Pancreas (tissue), 10 donors: ENCODE data around the gene PTBP3. TPM values are rescaled to one million over a fixed set of nuclear protein-coding genes. Genes with fewer than 3 reads are reported as not detected.

Experiments used
- ATAC-seq, 4 donors: fragments of 200-7000 bp; cut with Tn5 transposase; one replicate each; pipeline versions ENCODE4 v1.8.0 to v1.9.1; 2020; ENCODE audit warnings: mild to moderate bottlenecking in 4 of 4, moderate library complexity in 4 of 4
- DNase-seq, 6 donors: peaks; one replicate each; pipeline ENCODE4 v3.0.0-alpha.2; 2020
- FAIRE-seq: peaks from 2 replicates; lab custom pipeline; 2012; peaks lifted over from hg19 to GRCh38; lab: Jason Lieb, UNC
- H3K27ac ChIP-seq, 4 donors: fragments of 200-600 bp; sonication (generic); 1 replicate in 3 of 4; 2 replicates in 1 of 4; pipeline versions ENCODE4 v1.5.0 to v1.8.0; 2020
- H3K27me3 ChIP-seq, 4 donors: fragments of 200-600 bp; one replicate each; pipeline ENCODE4 v1.8.0; 2021
- H3K36me3 ChIP-seq, 3 donors: fragments of 200-600 bp; sonication (generic) in 1 of 3; one replicate each; pipeline versions ENCODE4 v1.5.0 to v1.8.0; 2020 to 2021
- H3K4me1 ChIP-seq, 3 donors: fragments of 200-600 bp; one replicate each; pipeline ENCODE4 v1.8.0; 2021
- H3K4me3 ChIP-seq, 4 donors: fragments of 200-600 bp; sonication (generic) in 2 of 4; one replicate each; pipeline versions ENCODE4 v1.5.0 to v1.8.0; 2020 to 2021
- H3K9me3 ChIP-seq, 4 donors: fragments of 200-600 bp; one replicate each; pipeline ENCODE4 v1.8.0; 2021
- WGBS, 2 donors: extraction: QIAGEN DNeasy Blood & Tissue Kit; methylation state at CpG; one replicate each; pipeline ENCODE4 v1.1.7; 2013; 5-methylcytosine and 5-hydroxymethylcytosine counted together
- intact Hi-C, 3 donors: fragments of 100-400 bp; cut with DNase I; formaldehyde crosslinking; loops; one replicate each; pipeline versions ENCODE4 v1.11.1 to v1.14.2; 2022
- polyA plus RNA-seq, 2 donors: library from polyadenylated mRNA; stranded (reverse); fragments of 200-250 nt; gene quantifications; one replicate each; pipeline ENCODE4 v1.2.3, GENCODE V29; 2013
- total RNA-seq, 6 donors: library from RNA; stranded (reverse); fragmentation: NEBNext Ultra II Directional in 4 of 6; extraction: Animal tissue kit (Norgen Biotek cat#: 25700) in 4 of 6; gene quantifications; one replicate each; pipeline versions ENCODE4 v1.2.1 to v1.2.4, GENCODE V29; 2021 to 2023
- TF ChIP-seq, protein P1 (sequence below), 4 donors: fragments of 200-600 bp; sonication (generic) in 3 of 4; IDR thresholded peaks; one replicate each; pipeline versions ENCODE4 v1.5.0 to v1.8.0; 2021; ENCODE audit warnings: antibody characterized with exemption in 4 of 4
- donor health status: healthy with polysubstance abuse.
- donor health status: DM: no; HTN: no; CAD: no; lungs with moderate emphysema.
- donor health status: DM: no; HTN: no; CAD: no.
- donor health status: control.
- donor health status: control.
- donor health status: Bipolar disorder and iron deficiency.
- donor health status: DM: yes; HTN: yes; CAD: no.
- donor health status: DM: no; HTN: no; CAD: no.
- donor health status: DM: no; HTN: no; CAD: no.
- donor health status: DM: yes; HTN: yes; CAD: no.

The PTBP3 gene
- total and polyA plus RNA-seq, 8 donors, result 4.4 to 51.5 (median 28.3) TPM

DNA sequence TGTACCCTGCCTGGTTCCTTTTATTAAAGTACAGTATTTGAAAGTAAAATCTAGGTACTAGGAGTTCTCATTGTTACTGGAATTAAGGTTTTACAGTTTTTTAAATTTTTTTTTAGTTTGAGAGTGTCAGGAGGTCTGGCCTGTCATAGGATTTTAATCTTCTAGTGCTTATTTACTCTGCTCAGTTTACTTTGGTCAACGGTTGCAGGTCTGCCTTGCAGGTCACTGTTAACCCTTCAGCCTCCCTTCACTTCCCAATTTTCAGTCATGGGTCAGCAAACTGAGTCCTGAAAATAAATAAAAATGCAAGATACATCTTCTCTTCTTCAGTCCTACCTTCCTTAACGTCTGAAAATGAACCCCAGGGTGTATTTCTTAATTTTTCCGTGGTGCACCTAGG lies 18.8 kb upstream of the PTBP3 start:
- ATAC-seq, result no peak

DNA sequence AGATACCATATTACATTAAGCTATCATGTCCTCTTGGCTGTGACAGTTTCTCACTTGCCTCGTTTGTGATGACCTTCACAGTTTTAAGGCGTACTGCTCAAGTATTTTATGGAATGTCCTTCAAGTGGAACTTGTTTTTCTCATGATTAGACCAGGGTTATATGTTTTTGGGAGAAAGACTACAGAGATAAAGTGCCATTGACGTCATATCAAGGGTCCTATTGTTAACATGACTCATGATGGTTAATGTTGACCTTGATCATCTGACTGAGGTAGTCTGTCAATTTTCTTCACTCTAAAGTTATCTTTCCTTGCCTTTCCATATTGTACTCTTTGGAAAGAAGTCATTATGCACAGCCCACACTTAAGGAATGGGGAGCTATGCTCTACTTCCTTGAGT lies 17.8 kb upstream of the PTBP3 start:
- FAIRE-seq, result no peak
- ATAC-seq, result no peak

More for the DNA sequence above, 18.8 kb upstream of the PTBP3 start:
- DNase-seq, result no peak
- no peaks in the 10 kb centered on the region for H3K27me3 ChIP-seq
- intact Hi-C loops, result no loop called here
- TF ChIP-seq, protein P1, sequence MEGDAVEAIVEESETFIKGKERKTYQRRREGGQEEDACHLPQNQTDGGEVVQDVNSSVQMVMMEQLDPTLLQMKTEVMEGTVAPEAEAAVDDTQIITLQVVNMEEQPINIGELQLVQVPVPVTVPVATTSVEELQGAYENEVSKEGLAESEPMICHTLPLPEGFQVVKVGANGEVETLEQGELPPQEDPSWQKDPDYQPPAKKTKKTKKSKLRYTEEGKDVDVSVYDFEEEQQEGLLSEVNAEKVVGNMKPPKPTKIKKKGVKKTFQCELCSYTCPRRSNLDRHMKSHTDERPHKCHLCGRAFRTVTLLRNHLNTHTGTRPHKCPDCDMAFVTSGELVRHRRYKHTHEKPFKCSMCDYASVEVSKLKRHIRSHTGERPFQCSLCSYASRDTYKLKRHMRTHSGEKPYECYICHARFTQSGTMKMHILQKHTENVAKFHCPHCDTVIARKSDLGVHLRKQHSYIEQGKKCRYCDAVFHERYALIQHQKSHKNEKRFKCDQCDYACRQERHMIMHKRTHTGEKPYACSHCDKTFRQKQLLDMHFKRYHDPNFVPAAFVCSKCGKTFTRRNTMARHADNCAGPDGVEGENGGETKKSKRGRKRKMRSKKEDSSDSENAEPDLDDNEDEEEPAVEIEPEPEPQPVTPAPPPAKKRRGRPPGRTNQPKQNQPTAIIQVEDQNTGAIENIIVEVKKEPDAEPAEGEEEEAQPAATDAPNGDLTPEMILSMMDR (IDR thresholded peaks at IDR 0.05), result no peak
- peaks cover 0 to 4% (median 0%) of the 10 kb centered on the region in 3 donors for H3K4me1 ChIP-seq
- no peaks in the 10 kb centered on the region for H3K36me3 ChIP-seq
- WGBS, 2 donors, result 42 to 46% methylated on average over 3 of the region's 3 CpGs
- H3K4me3 ChIP-seq, result no peak overlapping the region
- H3K27ac ChIP-seq, result no peak overlapping the region
- no peak for FAIRE-seq
- H3K9me3 ChIP-seq, result no peaks in the 10 kb centered on the region

DNA sequence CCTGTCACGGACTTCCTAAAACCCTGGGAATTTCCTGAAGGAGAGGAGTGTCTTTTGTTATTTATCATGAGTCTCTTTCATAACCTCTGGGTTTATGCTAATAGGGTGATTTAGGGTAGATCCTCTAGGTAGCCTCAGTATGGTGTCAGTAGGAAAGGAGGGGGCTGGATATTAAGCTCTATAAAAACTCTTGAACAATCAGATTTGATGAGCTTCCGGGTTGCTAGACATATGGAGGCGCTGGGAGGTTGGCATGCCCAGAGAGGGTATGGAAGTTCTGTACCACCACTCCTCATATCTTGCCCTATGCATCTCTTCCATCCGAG lies 15.6 kb upstream of the PTBP3 start:
- H3K9me3 ChIP-seq, result no peaks in the 10 kb centered on the region
- intact Hi-C loops, result no loop called here
- peak overlapping the region in 2 of 4 donors; percentile 33 to 37 for H3K4me3 ChIP-seq
- H3K4me1 ChIP-seq, result peaks cover 0 to 4% (median 0%) of the 10 kb centered on the region in 3 donors
- TF ChIP-seq, protein P1 (IDR thresholded peaks at IDR 0.05), result no peak
- no peaks in the 10 kb centered on the region for H3K27me3 ChIP-seq
- ATAC-seq (peak in 3 of 4 donors; percentile 17 to 29 (median 25)), FAIRE-seq (no peak), DNase-seq (no peak)
- 72 to 74% methylated on average over 4 of the region's 4 CpGs for WGBS, 2 donors
- no peak overlapping the region for H3K27ac ChIP-seq
- no peaks in the 10 kb centered on the region for H3K36me3 ChIP-seq

More for the DNA sequence above, 17.8 kb upstream of the PTBP3 start:
- intact Hi-C loops, result no loop called here
- no peak for DNase-seq
- H3K27me3 ChIP-seq, result no peaks in the 10 kb centered on the region
- peaks cover 0 to 4% (median 0%) of the 10 kb centered on the region in 3 donors for H3K4me1 ChIP-seq
- no peaks in the 10 kb centered on the region for H3K36me3 ChIP-seq
- TF ChIP-seq, protein P1 (IDR thresholded peaks at IDR 0.05), result no peak
- no peak overlapping the region for H3K27ac ChIP-seq
- H3K9me3 ChIP-seq, result no peaks in the 10 kb centered on the region
- H3K4me3 ChIP-seq, result no peak overlapping the region
- WGBS, 2 donors, result 35 to 39% methylated on average over 3 of the region's 3 CpGs

DNA sequence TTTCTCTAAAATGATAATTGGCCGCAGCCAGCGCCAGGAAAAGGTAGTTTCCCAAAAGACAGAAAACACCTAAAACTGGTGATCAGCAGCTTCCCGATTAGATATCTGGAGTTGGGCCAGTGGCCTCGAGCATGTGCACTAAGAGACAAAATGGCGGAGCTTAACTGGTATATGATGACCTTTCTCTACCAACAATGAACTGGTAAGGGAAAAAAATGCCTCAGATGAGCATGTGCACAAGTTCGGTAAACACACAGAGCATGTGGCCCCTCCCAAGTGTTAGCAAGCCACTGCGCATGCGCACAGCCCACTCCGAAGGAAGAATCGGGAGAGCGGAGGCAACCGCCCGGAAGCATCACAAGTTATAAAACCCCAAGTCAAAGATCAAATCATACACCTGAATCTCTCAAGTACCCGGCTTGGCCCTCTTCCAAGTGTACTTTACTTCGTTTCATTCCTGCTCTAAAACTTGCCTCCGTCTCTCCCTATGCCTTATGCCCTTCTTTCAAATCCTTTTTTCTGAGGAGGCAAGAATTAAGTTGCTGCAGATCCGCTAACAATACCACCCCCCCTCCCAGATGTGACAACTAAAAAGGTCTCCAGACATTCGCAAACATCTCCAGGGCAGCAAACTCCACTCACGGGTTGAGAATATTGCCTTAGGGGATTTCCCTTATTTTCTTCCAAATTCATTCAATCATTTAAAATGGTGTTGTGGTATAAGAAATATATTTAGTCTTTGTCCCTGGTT lies 15.0 kb upstream of the PTBP3 start:
- Histone ChIP-seq H3K4me3 (peak overlapping the region in 3 of 4 donors; percentile 9 to 37 (median 33)), H3K27me3 (no peaks in the 10 kb centered on the region), H3K4me1 (peaks cover 0 to 4% (median 0%) of the 10 kb centered on the region in 3 donors), H3K9me3 (no peaks in the 10 kb centered on the region), H3K27ac (peak overlapping the region in 1 of 4 donors; percentile 1), H3K36me3 (no peaks in the 10 kb centered on the region)
- WGBS, 2 donors, result 35 to 36% methylated on average over 19 of the region's 19 CpGs
- DNase-seq (peak; percentile 79 to 99 (median 89)), FAIRE-seq (no peak), ATAC-seq (peak; percentile 93 to 95 (median 94))
- TF ChIP-seq, protein P1 (IDR thresholded peaks at IDR 0.05), result no peak
- intact Hi-C loops, result no loop called here

DNA sequence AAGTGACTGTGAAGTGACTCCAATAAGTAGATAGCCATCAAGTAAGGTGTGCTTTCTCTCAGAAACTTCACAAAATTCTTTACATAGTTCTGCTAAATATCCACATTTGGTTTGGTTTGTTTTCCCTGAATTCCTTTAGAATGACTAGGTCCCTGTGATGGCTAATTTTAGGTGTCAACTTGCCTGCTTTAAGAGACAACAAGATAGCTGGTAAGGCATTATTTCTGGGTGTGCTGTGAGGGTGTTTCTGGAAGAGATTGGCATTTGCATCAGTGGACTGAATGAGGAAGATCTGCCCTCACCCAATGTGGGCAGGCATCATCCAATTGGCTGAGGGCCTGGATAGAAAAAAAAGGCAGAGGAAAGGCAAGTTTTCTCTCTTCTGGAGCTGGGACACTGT lies 8.3 kb upstream of the PTBP3 start:
- Histone ChIP-seq H3K9me3 (no peaks in the 10 kb centered on the region), H3K27ac (no peak overlapping the region), H3K36me3 (no peaks in the 10 kb centered on the region), H3K27me3 (no peaks in the 10 kb centered on the region), H3K4me3 (no peak overlapping the region), H3K4me1 (peaks cover 0 to 12% (median 11%) of the 10 kb centered on the region in 3 donors)
- intact Hi-C loops, result no loop called here
- ATAC-seq, result no peak
- FAIRE-seq, result no peak
- no peak for DNase-seq
- TF ChIP-seq, protein P1 (IDR thresholded peaks at IDR 0.05), result no peak
